ENCODE data around the gene RNF13.

Gene RNF13

DNA sequence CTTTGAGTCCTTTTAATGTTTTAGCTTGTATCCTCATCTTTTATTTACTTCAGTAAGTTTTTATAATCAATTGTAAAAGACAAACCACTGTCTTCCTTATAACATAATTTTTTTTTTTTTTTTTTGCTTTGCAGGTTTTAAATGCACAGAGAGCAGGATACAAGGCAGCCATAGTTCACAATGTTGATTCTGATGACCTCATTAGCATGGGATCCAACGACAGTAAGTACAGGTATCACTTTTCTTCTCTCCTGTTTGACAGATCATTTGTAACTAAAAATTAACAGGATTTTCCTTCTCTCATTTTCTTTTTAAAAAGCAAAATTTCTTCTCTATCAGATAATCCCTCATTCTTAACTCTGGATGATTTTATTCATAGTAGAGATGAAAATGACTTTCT lies 82.3 kb downstream of the RNF13 start:
- Histone ChIP-seq H3K79me2 (ENCODE audit: control insufficient read depth, insufficient read depth, low read length, poor library complexity) (no peaks in the 10 kb centered on the region), H3K79me1 (ENCODE audit: low read length) (no peaks in the 10 kb centered on the region), H3K14ac (ENCODE audit: low read length) (no peak overlapping the region), H3K27ac (ENCODE audit: low read depth, low read length) (no peak overlapping the region), H3K36me3 (ENCODE audit: control insufficient read depth in 1 of 2, insufficient read depth in 2 of 2, low read length in 2 of 2) (no peaks in the 10 kb centered on the region), H2BK12ac (ENCODE audit: low read length) (no peak overlapping the region), H3K9ac (ENCODE audit: low read length) (no peak overlapping the region), H3K27me3 (ENCODE audit: insufficient read depth, low read length) (no peaks in the 10 kb centered on the region), H3K18ac (ENCODE audit: low read length) (no peak overlapping the region), H4K8ac (ENCODE audit: low read depth, low read length) (no peak overlapping the region), H3K4ac (ENCODE audit: low read depth, low read length) (no peak overlapping the region), H3K23ac (ENCODE audit: low read length) (no peak overlapping the region), H3K4me1 (ENCODE audit: control insufficient read depth in 1 of 2, insufficient read depth in 2 of 2, low read length in 2 of 2) (no peaks in the 10 kb centered on the region), H3K9me3 (ENCODE audit: insufficient read depth, low read depth, low read length) (no peaks in the 10 kb centered on the region), H2BK120ac (ENCODE audit: insufficient read depth, low read length, poor library complexity) (no peak overlapping the region), H2AK5ac (ENCODE audit: low read length) (no peak overlapping the region), H2BK5ac (ENCODE audit: low read depth, low read length, poor library complexity) (no peak overlapping the region), H4K12ac (ENCODE audit: low read depth, low read length) (no peak overlapping the region), H2AFZ (ENCODE audit: insufficient read depth, low read length, poor library complexity) (no peak overlapping the region), H3K4me2 (ENCODE audit: low read length) (no peak overlapping the region), H3K4me3 (ENCODE audit: low read depth, low read length) (no peak overlapping the region), H4K91ac (ENCODE audit: low read depth, low read length) (no peak overlapping the region)
- peak in 1 of 2 donors; percentile 53 for DNase-seq
- WGBS (ENCODE audit: extremely low coverage, insufficient coverage, insufficient read length) = no CpG with 5 or more reads among the region's 1 CpG

- Histone ChIP-seq H3K18ac (ENCODE audit: low read length) (no peak overlapping the region), H3K9ac (ENCODE audit: low read length) (no peak overlapping the region), H2BK120ac (ENCODE audit: insufficient read depth, low read length, poor library complexity) (no peak overlapping the region), H3K23ac (ENCODE audit: low read length) (no peak overlapping the region), H3K14ac (ENCODE audit: low read length) (no peak overlapping the region), H4K91ac (ENCODE audit: low read depth, low read length) (no peak overlapping the region), H2BK5ac (ENCODE audit: low read depth, low read length, poor library complexity) (no peak overlapping the region), H3K4ac (ENCODE audit: low read depth, low read length) (no peak overlapping the region), H2BK12ac (ENCODE audit: low read length) (no peak overlapping the region), H3K79me2 (ENCODE audit: control insufficient read depth, insufficient read depth, low read length, poor library complexity) (no peaks in the 10 kb centered on the region), H3K4me2 (ENCODE audit: low read length) (no peak overlapping the region), H3K4me1 (ENCODE audit: control insufficient read depth in 1 of 2, insufficient read depth in 2 of 2, low read length in 2 of 2) (no peaks in the 10 kb centered on the region), H3K4me3 (ENCODE audit: low read depth, low read length) (no peak overlapping the region), H2AK5ac (ENCODE audit: low read length) (no peak overlapping the region), H3K9me3 (ENCODE audit: insufficient read depth, low read depth, low read length) (no peaks in the 10 kb centered on the region), H4K8ac (ENCODE audit: low read depth, low read length) (no peak overlapping the region), H4K12ac (ENCODE audit: low read depth, low read length) (no peak overlapping the region), H3K79me1 (ENCODE audit: low read length) (no peaks in the 10 kb centered on the region), H2AFZ (ENCODE audit: insufficient read depth, low read length, poor library complexity) (no peak overlapping the region), H3K27ac (ENCODE audit: low read depth, low read length) (no peak overlapping the region), H3K27me3 (ENCODE audit: insufficient read depth, low read length) (no peaks in the 10 kb centered on the region), H3K36me3 (ENCODE audit: control insufficient read depth in 1 of 2, insufficient read depth in 2 of 2, low read length in 2 of 2) (no peaks in the 10 kb centered on the region)
- peak in 1 of 2 donors; percentile 73 for DNase-seq
- no CpG with 5 or more reads among the region's 2 CpGs for WGBS (ENCODE audit: extremely low coverage, insufficient coverage, insufficient read length)
Observed at GRCh38 chr3:149895769-149896168, 82.8 kb downstream of the RNF13 start.

- Histone ChIP-seq H3K9me3 (ENCODE audit: insufficient read depth, low read depth, low read length) (no peaks in the 10 kb centered on the region), H3K18ac (ENCODE audit: low read length) (no peak overlapping the region), H3K23ac (ENCODE audit: low read length) (no peak overlapping the region), H3K27ac (ENCODE audit: low read depth, low read length) (no peak overlapping the region), H3K79me2 (ENCODE audit: control insufficient read depth, insufficient read depth, low read length, poor library complexity) (no peaks in the 10 kb centered on the region), H2BK5ac (ENCODE audit: low read depth, low read length, poor library complexity) (no peak overlapping the region), H3K4ac (ENCODE audit: low read depth, low read length) (no peak overlapping the region), H2BK12ac (ENCODE audit: low read length) (no peak overlapping the region), H4K8ac (ENCODE audit: low read depth, low read length) (no peak overlapping the region), H3K14ac (ENCODE audit: low read length) (no peak overlapping the region), H3K4me2 (ENCODE audit: low read length) (no peak overlapping the region), H3K27me3 (ENCODE audit: insufficient read depth, low read length) (no peaks in the 10 kb centered on the region), H4K91ac (ENCODE audit: low read depth, low read length) (no peak overlapping the region), H4K12ac (ENCODE audit: low read depth, low read length) (no peak overlapping the region), H2AFZ (ENCODE audit: insufficient read depth, low read length, poor library complexity) (no peak overlapping the region), H3K4me3 (ENCODE audit: low read depth, low read length) (no peak overlapping the region), H3K36me3 (ENCODE audit: control insufficient read depth in 1 of 2, insufficient read depth in 2 of 2, low read length in 2 of 2) (no peaks in the 10 kb centered on the region), H2AK5ac (ENCODE audit: low read length) (no peak overlapping the region), H3K79me1 (ENCODE audit: low read length) (no peaks in the 10 kb centered on the region), H2BK120ac (ENCODE audit: insufficient read depth, low read length, poor library complexity) (no peak overlapping the region), H3K9ac (ENCODE audit: low read length) (no peak overlapping the region), H3K4me1 (ENCODE audit: control insufficient read depth in 1 of 2, insufficient read depth in 2 of 2, low read length in 2 of 2) (no peaks in the 10 kb centered on the region)
- DNase-seq = no peak
- WGBS (ENCODE audit: extremely low coverage, insufficient coverage, insufficient read length) = no CpG with 5 or more reads among the region's 2 CpGs
Observed at GRCh38 chr3:149898771-149899170, 85.8 kb downstream of the RNF13 start.

DNA sequence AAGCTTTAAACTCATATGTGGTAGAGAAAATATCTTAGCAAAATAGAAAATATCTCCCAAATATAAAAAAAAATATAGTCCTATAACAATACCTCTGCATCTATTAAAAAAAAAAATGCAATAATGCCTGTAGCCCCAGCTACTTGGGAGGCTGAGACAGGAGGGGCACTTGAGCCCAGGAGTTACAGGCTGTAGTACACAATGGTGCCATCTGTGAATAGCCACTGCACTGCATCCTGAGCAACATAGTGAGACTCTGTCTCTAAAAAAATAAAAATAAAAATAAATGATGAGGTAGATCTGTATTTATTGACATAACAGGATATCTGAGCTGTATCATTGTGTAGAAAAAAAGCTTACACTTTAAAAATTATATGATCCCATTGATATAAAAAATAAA lies 87.3 kb downstream of the RNF13 start:
- Histone ChIP-seq H3K4me3 (ENCODE audit: low read depth, low read length) (no peak overlapping the region), H3K79me2 (ENCODE audit: control insufficient read depth, insufficient read depth, low read length, poor library complexity) (no peaks in the 10 kb centered on the region), H3K79me1 (ENCODE audit: low read length) (no peaks in the 10 kb centered on the region), H3K14ac (ENCODE audit: low read length) (no peak overlapping the region), H3K9ac (ENCODE audit: low read length) (no peak overlapping the region), H2BK120ac (ENCODE audit: insufficient read depth, low read length, poor library complexity) (no peak overlapping the region), H3K36me3 (ENCODE audit: control insufficient read depth in 1 of 2, insufficient read depth in 2 of 2, low read length in 2 of 2) (no peaks in the 10 kb centered on the region), H4K8ac (ENCODE audit: low read depth, low read length) (no peak overlapping the region), H3K4ac (ENCODE audit: low read depth, low read length) (no peak overlapping the region), H2AK5ac (ENCODE audit: low read length) (no peak overlapping the region), H3K27ac (ENCODE audit: low read depth, low read length) (no peak overlapping the region), H3K18ac (ENCODE audit: low read length) (no peak overlapping the region), H4K12ac (ENCODE audit: low read depth, low read length) (no peak overlapping the region), H3K23ac (ENCODE audit: low read length) (no peak overlapping the region), H2AFZ (ENCODE audit: insufficient read depth, low read length, poor library complexity) (no peak overlapping the region), H2BK12ac (ENCODE audit: low read length) (no peak overlapping the region), H3K9me3 (ENCODE audit: insufficient read depth, low read depth, low read length) (no peaks in the 10 kb centered on the region), H3K4me2 (ENCODE audit: low read length) (no peak overlapping the region), H3K4me1 (ENCODE audit: control insufficient read depth in 1 of 2, insufficient read depth in 2 of 2, low read length in 2 of 2) (no peaks in the 10 kb centered on the region), H2BK5ac (ENCODE audit: low read depth, low read length, poor library complexity) (no peak overlapping the region), H4K91ac (ENCODE audit: low read depth, low read length) (no peak overlapping the region), H3K27me3 (ENCODE audit: insufficient read depth, low read length) (no peaks in the 10 kb centered on the region)
- no peak for DNase-seq

DNA sequence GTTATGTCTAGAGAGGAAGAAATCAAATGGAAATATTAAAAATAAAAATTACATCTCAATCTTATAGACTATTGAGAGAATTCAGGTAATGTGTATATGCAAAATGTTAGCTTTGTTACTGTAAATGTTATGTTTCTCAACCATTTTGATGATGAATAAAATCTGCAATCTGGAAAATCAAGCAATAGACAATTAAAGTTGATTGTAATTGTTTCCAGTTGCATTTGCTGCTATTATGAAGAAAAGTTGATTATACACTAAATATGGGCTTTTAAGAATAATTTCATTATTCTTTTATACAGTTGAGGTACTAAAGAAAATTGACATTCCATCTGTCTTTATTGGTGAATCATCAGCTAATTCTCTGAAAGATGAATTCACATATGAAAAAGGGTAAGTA lies 88.8 kb downstream of the RNF13 start:
- H3K18ac ChIP-seq (ENCODE audit: low read length) = no peak overlapping the region
- no peak for DNase-seq
- H3K4me3 ChIP-seq (ENCODE audit: low read depth, low read length) = no peak overlapping the region
- H3K9ac ChIP-seq (ENCODE audit: low read length) = no peak overlapping the region
- no peak overlapping the region for H2AFZ ChIP-seq (ENCODE audit: insufficient read depth, low read length, poor library complexity)
- H3K4ac ChIP-seq (ENCODE audit: low read depth, low read length) = no peak overlapping the region
- no peak overlapping the region for H2BK120ac ChIP-seq (ENCODE audit: insufficient read depth, low read length, poor library complexity)
- H4K12ac ChIP-seq (ENCODE audit: low read depth, low read length) = no peak overlapping the region
- no peak overlapping the region for H2BK5ac ChIP-seq (ENCODE audit: low read depth, low read length, poor library complexity)
- H3K9me3 ChIP-seq (ENCODE audit: insufficient read depth, low read depth, low read length) = no peaks in the 10 kb centered on the region
- no peaks in the 10 kb centered on the region for H3K4me1 ChIP-seq (ENCODE audit: control insufficient read depth in 1 of 2, insufficient read depth in 2 of 2, low read length in 2 of 2)
- H2AK5ac ChIP-seq (ENCODE audit: low read length) = no peak overlapping the region
- no peak overlapping the region for H4K8ac ChIP-seq (ENCODE audit: low read depth, low read length)
- H3K23ac ChIP-seq (ENCODE audit: low read length) = no peak overlapping the region
- no peaks in the 10 kb centered on the region for H3K79me2 ChIP-seq (ENCODE audit: control insufficient read depth, insufficient read depth, low read length, poor library complexity)
- H3K36me3 ChIP-seq (ENCODE audit: control insufficient read depth in 1 of 2, insufficient read depth in 2 of 2, low read length in 2 of 2) = no peaks in the 10 kb centered on the region
- H3K27ac ChIP-seq (ENCODE audit: low read depth, low read length) = no peak overlapping the region
- no peak overlapping the region for H2BK12ac ChIP-seq (ENCODE audit: low read length)
- no peaks in the 10 kb centered on the region for H3K27me3 ChIP-seq (ENCODE audit: insufficient read depth, low read length)
- H3K4me2 ChIP-seq (ENCODE audit: low read length) = no peak overlapping the region
- no peak overlapping the region for H3K14ac ChIP-seq (ENCODE audit: low read length)
- H3K79me1 ChIP-seq (ENCODE audit: low read length) = no peaks in the 10 kb centered on the region
- no peak overlapping the region for H4K91ac ChIP-seq (ENCODE audit: low read depth, low read length)

Measured in trophoblast cell (in vitro differentiated cells and primary cell).